Suprapubic skin (tissue), 4 donors: ENCODE measurements around the gene PPP2R5C.

ENCODE experiments used
- CTCF ChIP-seq, 2 donors: fragments of 200-600 bp in 1 of 2; fragments of 450-650 bp in 1 of 2; sonication (generic) in 1 of 2; IDR thresholded peaks; one replicate each; pipeline ENCODE4 v1.5.1; 2016 to 2019; ENCODE audit warnings: antibody characterized with exemption in 2 of 2, mild to moderate bottlenecking in 1 of 2, moderate library complexity in 1 of 2
- EP300 ChIP-seq: sonication (generic); formaldehyde crosslinking; IDR thresholded peaks from one replicate; pipeline ENCODE4 v1.6.1; 2017; ENCODE audit warnings: antibody characterized with exemption
- POLR2A ChIP-seq, 2 donors: fragments of 450-650 bp; IDR thresholded peaks; one replicate each; pipeline ENCODE4 v1.6.1; 2017; ENCODE audit warnings: antibody characterized with exemption in 2 of 2, mild to moderate bottlenecking in 2 of 2, moderate library complexity in 2 of 2
- POLR2AphosphoS5 ChIP-seq, 3 donors: sonication (generic); formaldehyde crosslinking; IDR thresholded peaks; one replicate each; pipeline ENCODE4 v1.6.1; 2017; ENCODE audit warnings: antibody characterized with exemption in 3 of 3

DNA sequence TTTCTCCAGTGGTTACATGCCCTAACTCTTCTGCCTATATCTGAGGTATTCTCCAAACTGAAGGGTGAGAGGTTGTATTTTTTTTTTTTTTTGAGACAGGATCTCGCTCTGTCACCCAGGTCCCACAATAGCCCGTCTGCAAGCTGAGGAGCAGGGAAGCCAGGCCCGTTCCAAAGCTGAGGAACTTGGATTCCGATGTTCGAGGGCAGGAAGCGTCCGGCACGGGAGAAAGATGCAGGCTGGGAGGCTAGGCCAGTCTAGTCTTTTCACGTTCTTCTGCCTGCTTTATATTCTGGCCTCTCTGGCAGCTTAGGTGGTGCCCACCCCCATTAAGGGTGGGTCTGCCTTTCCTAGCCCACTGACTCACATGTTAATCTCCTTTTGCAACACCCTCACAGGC is 135.8 kb downstream of the PPP2R5C start:
- TF ChIP-seq CTCF (IDR thresholded peaks at IDR 0.05), result no peak
- TF ChIP-seq POLR2A (IDR thresholded peaks at IDR 0.05), result no peak
- no peak for TF ChIP-seq EP300
- TF ChIP-seq POLR2AphosphoS5 (IDR thresholded peaks at IDR 0.05), result no peak
